GM19240 (cell line): ENCODE results near the gene UBE2E3.

ENCODE experiments used
- DNase-seq: peaks from one replicate; pipeline ENCODE4 v3.0.0; 2011; ENCODE audit warnings: low spot score; ENCODE audit not compliant: insufficient read length

The UBE2E3 gene

GRCh38 chr2:180978903-180979748 is 1.3 kb upstream of the UBE2E3 start:
- DNase-seq, result no peak

- DNase-seq, result no peak
Measured at GRCh38 chr2:180979749-180980105, 678 bp upstream of the UBE2E3 start.

- DNase-seq, result no peak
Measured at GRCh38 chr2:180980943-180981911, 822 bp downstream of the UBE2E3 start.

GRCh38 chr2:180983468-180984242 is 3.2 kb downstream of the UBE2E3 start:
- DNase-seq, result no peak

- no peak for DNase-seq
Measured at GRCh38 chr2:180985771-180986395, 5.5 kb downstream of the UBE2E3 start.

GRCh38 chr2:180987146-180987545 is 6.7 kb downstream of the UBE2E3 start:
- DNase-seq, result no peak

- no peak for DNase-seq
Measured at GRCh38 chr2:180990337-180990736, 9.9 kb downstream of the UBE2E3 start.

GRCh38 chr2:180990794-180991193 is 10.4 kb downstream of the UBE2E3 start:
- DNase-seq, result no peak

GRCh38 chr2:180991361-180991760 is 11.0 kb downstream of the UBE2E3 start:
- no peak for DNase-seq

- DNase-seq, result no peak
Measured at GRCh38 chr2:180991820-180992219, 11.4 kb downstream of the UBE2E3 start.

GRCh38 chr2:180992994-180993393 is 12.6 kb downstream of the UBE2E3 start:
- DNase-seq, result no peak

GRCh38 chr2:180999274-180999964 is 19.0 kb downstream of the UBE2E3 start:
- no peak for DNase-seq

GRCh38 chr2:181004647-181005325 is 24.4 kb downstream of the UBE2E3 start:
- DNase-seq, result no peak

- no peak for DNase-seq
Measured at GRCh38 chr2:181005326-181005655, 24.9 kb downstream of the UBE2E3 start.

GRCh38 chr2:181005809-181006208 is 25.4 kb downstream of the UBE2E3 start:
- no peak for DNase-seq

- DNase-seq, result no peak
Measured at GRCh38 chr2:181007086-181007837, 26.9 kb downstream of the UBE2E3 start.

- no peak for DNase-seq
Measured at GRCh38 chr2:181008407-181008806, 28.0 kb downstream of the UBE2E3 start.

- DNase-seq, result no peak
Measured at GRCh38 chr2:181021199-181021789, 40.9 kb downstream of the UBE2E3 start.

- no peak for DNase-seq
Measured at GRCh38 chr2:181022652-181023051, 42.2 kb downstream of the UBE2E3 start.
